ENCODE results near the gene BABAM2. TPM values are rescaled to one million over a fixed set of nuclear protein-coding genes. Genes with fewer than 3 reads are reported as not detected.

The BABAM2 gene
- total RNA-seq, 3 donors from 2014 or later (not counting 1 experiment from before 2014, with no cell fraction given), result 54.6 to 66.1 (median 59.5) TPM

- Mint-ChIP-seq H3K36me3 (no peaks in the 10 kb centered on the region), H3K9me3 (no peaks in the 10 kb centered on the region), H3K27me3 (ENCODE audit: low read depth in 2 of 2) (no peaks in the 10 kb centered on the region), H3K27ac (peak overlapping the region; percentile 17 to 32), H3K4me1 (peaks cover 13 to 15% of the 10 kb centered on the region in 2 donors), H3K4me3 (no peak overlapping the region)
- Histone ChIP-seq H3K4me3 (ENCODE audit: low read length) (no peak overlapping the region), H3K27me3 (ENCODE audit: control insufficient read depth, insufficient read depth, low read length) (no peaks in the 10 kb centered on the region), H3K4me1 (ENCODE audit: control insufficient read depth, insufficient read depth, low read length) (peaks cover 8% of the 10 kb centered on the region), H3K9me3 (ENCODE audit: control insufficient read depth, insufficient read depth, low read length) (no peaks in the 10 kb centered on the region), H3K36me3 (ENCODE audit: control insufficient read depth, insufficient read depth, low read length) (no peaks in the 10 kb centered on the region), H3K27ac (ENCODE audit: low read length) (no peak overlapping the region)
- intact Hi-C loops (cut with micrococcal nuclease), result no loop called here
- no peak for DNase-seq
- TF ChIP-seq, protein P1, sequence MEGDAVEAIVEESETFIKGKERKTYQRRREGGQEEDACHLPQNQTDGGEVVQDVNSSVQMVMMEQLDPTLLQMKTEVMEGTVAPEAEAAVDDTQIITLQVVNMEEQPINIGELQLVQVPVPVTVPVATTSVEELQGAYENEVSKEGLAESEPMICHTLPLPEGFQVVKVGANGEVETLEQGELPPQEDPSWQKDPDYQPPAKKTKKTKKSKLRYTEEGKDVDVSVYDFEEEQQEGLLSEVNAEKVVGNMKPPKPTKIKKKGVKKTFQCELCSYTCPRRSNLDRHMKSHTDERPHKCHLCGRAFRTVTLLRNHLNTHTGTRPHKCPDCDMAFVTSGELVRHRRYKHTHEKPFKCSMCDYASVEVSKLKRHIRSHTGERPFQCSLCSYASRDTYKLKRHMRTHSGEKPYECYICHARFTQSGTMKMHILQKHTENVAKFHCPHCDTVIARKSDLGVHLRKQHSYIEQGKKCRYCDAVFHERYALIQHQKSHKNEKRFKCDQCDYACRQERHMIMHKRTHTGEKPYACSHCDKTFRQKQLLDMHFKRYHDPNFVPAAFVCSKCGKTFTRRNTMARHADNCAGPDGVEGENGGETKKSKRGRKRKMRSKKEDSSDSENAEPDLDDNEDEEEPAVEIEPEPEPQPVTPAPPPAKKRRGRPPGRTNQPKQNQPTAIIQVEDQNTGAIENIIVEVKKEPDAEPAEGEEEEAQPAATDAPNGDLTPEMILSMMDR (IDR thresholded peaks at IDR 0.05), result no peak
- WGBS (ENCODE audit: insufficient coverage), result 63% methylated on average over 5 of the region's 5 CpGs
- ATAC-seq, result peak; percentile 75 to 98 (median 81)
Observed at GRCh38 chr2:28286678-28287077, 396.1 kb downstream of the BABAM2 start.

DNA sequence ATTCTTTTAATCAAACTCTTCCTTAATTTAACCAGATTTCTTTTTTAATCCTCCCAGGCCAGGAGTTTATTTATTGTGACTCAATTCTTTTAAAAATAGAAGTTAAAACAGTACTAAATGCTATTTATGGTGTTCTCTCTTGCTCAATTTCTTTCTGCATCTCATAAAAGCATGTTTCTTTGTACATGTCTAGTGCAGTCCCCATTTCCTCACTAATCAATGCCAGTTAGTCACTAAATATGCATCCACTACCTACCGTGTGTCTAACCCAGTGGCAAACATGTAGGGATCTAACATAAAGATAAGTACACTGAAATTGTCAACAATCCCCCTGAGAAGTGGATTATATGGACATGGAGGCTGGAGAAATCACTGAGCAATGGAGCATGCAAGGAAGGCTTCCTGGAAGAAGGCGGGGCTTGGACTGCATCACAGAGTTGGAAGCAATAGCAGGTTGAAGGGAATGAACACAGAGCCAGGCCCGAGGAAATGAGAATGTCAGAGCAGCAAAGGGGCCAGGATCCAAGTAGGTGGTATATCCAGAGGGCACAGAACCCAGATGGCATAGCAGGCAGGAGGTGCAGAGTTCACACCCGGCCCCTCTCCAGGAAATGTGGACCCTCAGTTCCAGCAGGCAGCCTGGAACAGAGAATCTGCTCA, 396.9 kb downstream of the BABAM2 start:
- no peak overlapping the region for H3K4me3 Mint-ChIP-seq
- TF ChIP-seq, protein P1 (IDR thresholded peaks at IDR 0.05), result no peak
- H3K36me3 Mint-ChIP-seq, result no peaks in the 10 kb centered on the region
- H3K27ac Mint-ChIP-seq, result no peak overlapping the region
- DNase-seq (no peak), ATAC-seq (no peak)
- H3K27me3 Mint-ChIP-seq (ENCODE audit: low read depth in 2 of 2), result no peaks in the 10 kb centered on the region
- Histone ChIP-seq H3K9me3 (ENCODE audit: control insufficient read depth, insufficient read depth, low read length) (no peaks in the 10 kb centered on the region), H3K4me1 (ENCODE audit: control insufficient read depth, insufficient read depth, low read length) (peaks cover 8% of the 10 kb centered on the region), H3K27ac (ENCODE audit: low read length) (no peak overlapping the region), H3K27me3 (ENCODE audit: control insufficient read depth, insufficient read depth, low read length) (no peaks in the 10 kb centered on the region), H3K36me3 (ENCODE audit: control insufficient read depth, insufficient read depth, low read length) (no peaks in the 10 kb centered on the region), H3K4me3 (ENCODE audit: low read length) (no peak overlapping the region)
- over 99% methylated on average over 4 of the region's 4 CpGs for WGBS (ENCODE audit: insufficient coverage)
- intact Hi-C loops (cut with micrococcal nuclease), result no loop called here
- H3K4me1 Mint-ChIP-seq, result peaks cover 13 to 15% of the 10 kb centered on the region in 2 donors
- no peaks in the 10 kb centered on the region for H3K9me3 Mint-ChIP-seq

DNA sequence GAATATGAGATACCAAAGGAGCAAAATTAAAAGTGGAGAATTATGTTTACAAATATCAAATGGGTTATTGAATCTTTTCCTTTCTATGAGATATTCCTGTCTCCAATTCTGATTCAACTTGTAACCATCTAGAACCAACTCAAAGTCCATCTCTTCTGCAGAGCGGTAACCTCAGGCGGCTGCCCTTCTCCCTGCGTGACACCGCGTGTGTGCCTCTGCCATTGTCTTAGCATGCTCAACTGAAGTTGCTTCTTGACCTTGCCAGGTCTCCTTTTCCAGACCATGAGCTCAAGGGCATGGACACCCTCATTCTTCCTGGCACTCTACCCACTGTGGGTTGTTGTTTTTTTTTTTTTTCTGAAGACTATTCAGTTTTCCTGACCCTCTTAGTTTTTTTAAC, 398.1 kb downstream of the BABAM2 start:
- TF ChIP-seq, protein P1 (IDR thresholded peaks at IDR 0.05), result no peak
- Histone ChIP-seq H3K4me3 (ENCODE audit: low read length) (no peak overlapping the region), H3K9me3 (ENCODE audit: control insufficient read depth, insufficient read depth, low read length) (no peaks in the 10 kb centered on the region), H3K36me3 (ENCODE audit: control insufficient read depth, insufficient read depth, low read length) (no peaks in the 10 kb centered on the region), H3K27ac (ENCODE audit: low read length) (no peak overlapping the region), H3K27me3 (ENCODE audit: control insufficient read depth, insufficient read depth, low read length) (no peaks in the 10 kb centered on the region), H3K4me1 (ENCODE audit: control insufficient read depth, insufficient read depth, low read length) (peaks cover 8% of the 10 kb centered on the region)
- no peak for ATAC-seq
- DNase-seq, result no peak
- Mint-ChIP-seq H3K4me1 (peaks cover 8 to 15% of the 10 kb centered on the region in 2 donors), H3K27ac (no peak overlapping the region), H3K4me3 (no peak overlapping the region), H3K9me3 (no peaks in the 10 kb centered on the region), H3K36me3 (no peaks in the 10 kb centered on the region), H3K27me3 (ENCODE audit: low read depth in 2 of 2) (no peaks in the 10 kb centered on the region)
- intact Hi-C loops (cut with micrococcal nuclease), result no loop called here
- 95% methylated on average over 5 of the region's 5 CpGs for WGBS (ENCODE audit: insufficient coverage)
